WTC11 (cell line): ENCODE data around the gene AFAP1L2. TPM values are rescaled to one million over a fixed set of nuclear protein-coding genes. Genes with fewer than 3 reads are reported as not detected.

Experiments used
- ATAC-seq: fragments of 200-7000 bp; cut with Tn5 transposase; 2 replicates; pipeline ENCODE4 v1.10.0; 2021; ENCODE audit warnings: mild to moderate bottlenecking, moderate library complexity
- CTCF ChIA-PET: fragments of 300-600 bp; sonication (Branson Sonifier 250); formaldehyde crosslinking; loops from one replicate; lab custom pipeline; 2021; ENCODE audit warnings: antibody characterized with exemption; lab: Charles Lee
- POLR2A ChIA-PET: fragments of 350-600 bp; sonication (Branson Sonifier 250); formaldehyde crosslinking; loops from one replicate; lab custom pipeline; 2021; ENCODE audit warnings: antibody characterized with exemption; lab: Charles Lee
- DNase-seq: peaks from one replicate; pipeline ENCODE4 v3.0.0; 2021; ENCODE audit warnings: low spot score
- H3K27ac Mint-ChIP-seq: 2 replicates; pipeline ENCODE4 v1.8.0; 2021; ENCODE audit warnings: mixed read lengths
- H3K27me3 Mint-ChIP-seq: 2 replicates; pipeline ENCODE4 v1.8.0; 2021; ENCODE audit warnings: low read depth, mild to moderate bottlenecking, moderate library complexity, mixed read lengths
- H3K36me3 Mint-ChIP-seq: 2 replicates; pipeline ENCODE4 v1.8.0; 2021; ENCODE audit warnings: mixed read lengths
- H3K4me1 Mint-ChIP-seq: 2 replicates; pipeline ENCODE4 v1.8.0; 2022; ENCODE audit warnings: mixed read lengths
- H3K4me3 Mint-ChIP-seq: 2 replicates; pipeline ENCODE4 v1.8.0; 2021; ENCODE audit warnings: mild to moderate bottlenecking, moderate library complexity, mixed read lengths
- H3K9me3 Mint-ChIP-seq: 2 replicates; pipeline ENCODE4 v1.8.0; 2021; ENCODE audit warnings: mixed read lengths
- ATF1 ChIP-seq: sonication (generic); formaldehyde crosslinking; IDR thresholded peaks from 2 replicates; pipeline ENCODE4 v1.8.1; 2023; ENCODE audit warnings: mild to moderate bottlenecking, moderate library complexity, missing genetic modification reagents
- CBFB ChIP-seq: sonication (generic); formaldehyde crosslinking; IDR thresholded peaks from 2 replicates; pipeline ENCODE4 v1.8.1; 2022; ENCODE audit warnings: mild to moderate bottlenecking, low read depth, missing genetic modification reagents
- CREB1 ChIP-seq: sonication (generic); formaldehyde crosslinking; IDR thresholded peaks from 2 replicates; pipeline ENCODE4 v1.8.0; 2023; ENCODE audit warnings: mild to moderate bottlenecking, missing genetic modification reagents
- E2F4 ChIP-seq: sonication (generic); formaldehyde crosslinking; IDR thresholded peaks from 2 replicates; pipeline ENCODE4 v1.8.1; 2022; ENCODE audit warnings: low read depth, mild to moderate bottlenecking, moderate library complexity, missing genetic modification reagents, borderline replicate concordance
- MYBL2 ChIP-seq: sonication (generic); formaldehyde crosslinking; IDR thresholded peaks from 2 replicates; pipeline ENCODE4 v1.8.1; 2023; ENCODE audit warnings: mild to moderate bottlenecking, moderate library complexity, missing genetic modification reagents
- NR3C1 ChIP-seq: sonication (generic); formaldehyde crosslinking; conservative IDR thresholded peaks from 2 replicates; pipeline ENCODE4 v1.8.1; 2023; ENCODE audit warnings: low read depth, mild to moderate bottlenecking, missing genetic modification reagents
- OVOL2 ChIP-seq: fragments of 250-450 bp; sonication (Bioruptor Pico); IDR thresholded peaks from 2 replicates; pipeline ENCODE4 v1.9.0; 2021; ENCODE audit warnings: mild to moderate bottlenecking, borderline replicate concordance
- PRRX2 ChIP-seq: fragments of 250-450 bp; sonication (Bioruptor Pico); IDR thresholded peaks from 2 replicates; pipeline ENCODE4 v1.8.0; 2021; ENCODE audit warnings: mild to moderate bottlenecking
- ZBTB21 ChIP-seq: sonication (generic); formaldehyde crosslinking; IDR thresholded peaks from 2 replicates; pipeline ENCODE4 v1.8.1; 2023; ENCODE audit warnings: mild to moderate bottlenecking, missing genetic modification reagents, borderline replicate concordance
- ZNF232 ChIP-seq: sonication (generic); formaldehyde crosslinking; IDR thresholded peaks from 2 replicates; pipeline ENCODE4 v1.8.0; 2022; ENCODE audit warnings: mild to moderate bottlenecking, missing genetic modification reagents
- ZNF416 ChIP-seq: fragments of 250-450 bp; sonication (Bioruptor Pico); IDR thresholded peaks from 2 replicates; pipeline ENCODE4 v1.9.0; 2021; ENCODE audit warnings: mild to moderate bottlenecking, inconsistent platforms
- ZNF423 ChIP-seq: fragments of 250-450 bp; sonication (Bioruptor Pico); IDR thresholded peaks from 2 replicates; pipeline ENCODE4 v2.1.2; 2022; ENCODE audit warnings: mild to moderate bottlenecking, moderate library complexity
- ZNF512 ChIP-seq: sonication (generic); formaldehyde crosslinking; IDR thresholded peaks from 2 replicates; pipeline ENCODE4 v1.8.1; 2022; ENCODE audit warnings: missing genetic modification reagents, borderline replicate concordance
- ZNF671 ChIP-seq: fragments of 250-450 bp; sonication (Bioruptor Pico); IDR thresholded peaks from 2 replicates; pipeline ENCODE4 v1.8.0; 2021; ENCODE audit warnings: mild to moderate bottlenecking
- total RNA-seq: library from RNA; stranded (reverse); gene quantifications from 3 replicates; pipeline ENCODE4 v1.2.3, GENCODE V29; 2021
- TF ChIP-seq, protein P1 (sequence below): sonication (generic); formaldehyde crosslinking; IDR thresholded peaks from 2 replicates; pipeline ENCODE4 v1.8.0; 2022; ENCODE audit warnings: missing genetic modification reagents
- TF ChIP-seq, protein P2 (sequence below): sonication (generic); formaldehyde crosslinking; IDR thresholded peaks from 2 replicates; pipeline ENCODE4 v1.8.1; 2022; ENCODE audit warnings: mild to moderate bottlenecking, missing genetic modification reagents, moderate library complexity, borderline replicate concordance
- TF ChIP-seq, protein P3 (sequence below): sonication (generic); formaldehyde crosslinking; IDR thresholded peaks from 2 replicates; pipeline ENCODE4 v1.8.0; 2022; ENCODE audit warnings: mild to moderate bottlenecking, missing genetic modification reagents
- TF ChIP-seq, protein P4 (sequence below): sonication (generic); formaldehyde crosslinking; IDR thresholded peaks from 2 replicates; pipeline ENCODE4 v1.8.0; 2022; ENCODE audit warnings: mild to moderate bottlenecking, missing genetic modification reagents
- TF ChIP-seq, protein P5 (sequence below): sonication (generic); formaldehyde crosslinking; IDR thresholded peaks from 2 replicates; pipeline ENCODE4 v1.8.1; 2022; ENCODE audit warnings: low read depth, missing genetic modification reagents, borderline replicate concordance

Gene AFAP1L2
- total RNA-seq, 1 experiment from 2014 or later, result 5.0 TPM

GRCh38 chr10:114295393-114295792, 108.9 kb downstream of the AFAP1L2 start (continued):
- TF ChIP-seq E2F4, result no peak
- TF ChIP-seq, protein P1, sequence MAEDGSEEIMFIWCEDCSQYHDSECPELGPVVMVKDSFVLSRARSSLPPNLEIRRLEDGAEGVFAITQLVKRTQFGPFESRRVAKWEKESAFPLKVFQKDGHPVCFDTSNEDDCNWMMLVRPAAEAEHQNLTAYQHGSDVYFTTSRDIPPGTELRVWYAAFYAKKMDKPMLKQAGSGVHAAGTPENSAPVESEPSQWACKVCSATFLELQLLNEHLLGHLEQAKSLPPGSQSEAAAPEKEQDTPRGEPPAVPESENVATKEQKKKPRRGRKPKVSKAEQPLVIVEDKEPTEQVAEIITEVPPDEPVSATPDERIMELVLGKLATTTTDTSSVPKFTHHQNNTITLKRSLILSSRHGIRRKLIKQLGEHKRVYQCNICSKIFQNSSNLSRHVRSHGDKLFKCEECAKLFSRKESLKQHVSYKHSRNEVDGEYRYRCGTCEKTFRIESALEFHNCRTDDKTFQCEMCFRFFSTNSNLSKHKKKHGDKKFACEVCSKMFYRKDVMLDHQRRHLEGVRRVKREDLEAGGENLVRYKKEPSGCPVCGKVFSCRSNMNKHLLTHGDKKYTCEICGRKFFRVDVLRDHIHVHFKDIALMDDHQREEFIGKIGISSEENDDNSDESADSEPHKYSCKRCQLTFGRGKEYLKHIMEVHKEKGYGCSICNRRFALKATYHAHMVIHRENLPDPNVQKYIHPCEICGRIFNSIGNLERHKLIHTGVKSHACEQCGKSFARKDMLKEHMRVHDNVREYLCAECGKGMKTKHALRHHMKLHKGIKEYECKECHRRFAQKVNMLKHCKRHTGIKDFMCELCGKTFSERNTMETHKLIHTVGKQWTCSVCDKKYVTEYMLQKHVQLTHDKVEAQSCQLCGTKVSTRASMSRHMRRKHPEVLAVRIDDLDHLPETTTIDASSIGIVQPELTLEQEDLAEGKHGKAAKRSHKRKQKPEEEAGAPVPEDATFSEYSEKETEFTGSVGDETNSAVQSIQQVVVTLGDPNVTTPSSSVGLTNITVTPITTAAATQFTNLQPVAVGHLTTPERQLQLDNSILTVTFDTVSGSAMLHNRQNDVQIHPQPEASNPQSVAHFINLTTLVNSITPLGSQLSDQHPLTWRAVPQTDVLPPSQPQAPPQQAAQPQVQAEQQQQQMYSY (CRISPR knock-in tag), result no peak
- TF ChIP-seq, protein P2, sequence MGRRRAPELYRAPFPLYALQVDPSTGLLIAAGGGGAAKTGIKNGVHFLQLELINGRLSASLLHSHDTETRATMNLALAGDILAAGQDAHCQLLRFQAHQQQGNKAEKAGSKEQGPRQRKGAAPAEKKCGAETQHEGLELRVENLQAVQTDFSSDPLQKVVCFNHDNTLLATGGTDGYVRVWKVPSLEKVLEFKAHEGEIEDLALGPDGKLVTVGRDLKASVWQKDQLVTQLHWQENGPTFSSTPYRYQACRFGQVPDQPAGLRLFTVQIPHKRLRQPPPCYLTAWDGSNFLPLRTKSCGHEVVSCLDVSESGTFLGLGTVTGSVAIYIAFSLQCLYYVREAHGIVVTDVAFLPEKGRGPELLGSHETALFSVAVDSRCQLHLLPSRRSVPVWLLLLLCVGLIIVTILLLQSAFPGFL (CRISPR knock-in tag), result no peak
- TF ChIP-seq NR3C1 (CRISPR knock-in tag), result no peak
- TF ChIP-seq, protein P3, sequence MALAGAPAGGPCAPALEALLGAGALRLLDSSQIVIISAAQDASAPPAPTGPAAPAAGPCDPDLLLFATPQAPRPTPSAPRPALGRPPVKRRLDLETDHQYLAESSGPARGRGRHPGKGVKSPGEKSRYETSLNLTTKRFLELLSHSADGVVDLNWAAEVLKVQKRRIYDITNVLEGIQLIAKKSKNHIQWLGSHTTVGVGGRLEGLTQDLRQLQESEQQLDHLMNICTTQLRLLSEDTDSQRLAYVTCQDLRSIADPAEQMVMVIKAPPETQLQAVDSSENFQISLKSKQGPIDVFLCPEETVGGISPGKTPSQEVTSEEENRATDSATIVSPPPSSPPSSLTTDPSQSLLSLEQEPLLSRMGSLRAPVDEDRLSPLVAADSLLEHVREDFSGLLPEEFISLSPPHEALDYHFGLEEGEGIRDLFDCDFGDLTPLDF (CRISPR knock-in tag), result no peak
- no peak for TF ChIP-seq ZBTB21

GRCh38 chr10:114294549-114294948, 109.8 kb downstream of the AFAP1L2 start:
- CTCF ChIA-PET, result no interaction called here
- DNase-seq (no peak), ATAC-seq (no peak)
- Mint-ChIP-seq H3K4me3 (no peak overlapping the region), H3K36me3 (peaks cover 30% of the 10 kb centered on the region), H3K27ac (no peak overlapping the region), H3K4me1 (no peaks in the 10 kb centered on the region), H3K9me3 (peaks cover 21% of the 10 kb centered on the region), H3K27me3 (no peaks in the 10 kb centered on the region)
- POLR2A ChIA-PET, result no interaction called here
- TF ChIP-seq, protein P4, sequence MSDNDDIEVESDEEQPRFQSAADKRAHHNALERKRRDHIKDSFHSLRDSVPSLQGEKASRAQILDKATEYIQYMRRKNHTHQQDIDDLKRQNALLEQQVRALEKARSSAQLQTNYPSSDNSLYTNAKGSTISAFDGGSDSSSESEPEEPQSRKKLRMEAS, result no peak
- TF ChIP-seq OVOL2 (CRISPR knock-in tag) (no peak), ATF1 (CRISPR knock-in tag) (no peak), ZNF416 (CRISPR knock-in tag) (no peak), ZNF671 (CRISPR knock-in tag) (no peak), MYBL2 (CRISPR knock-in tag) (no peak), PRRX2 (CRISPR knock-in tag) (no peak), CBFB (CRISPR knock-in tag) (no peak), ZNF423 (CRISPR knock-in tag) (no peak), CREB1 (CRISPR knock-in tag) (no peak), ZNF512 (CRISPR knock-in tag) (no peak), ZNF232 (CRISPR knock-in tag) (no peak)
- TF ChIP-seq, protein P5, sequence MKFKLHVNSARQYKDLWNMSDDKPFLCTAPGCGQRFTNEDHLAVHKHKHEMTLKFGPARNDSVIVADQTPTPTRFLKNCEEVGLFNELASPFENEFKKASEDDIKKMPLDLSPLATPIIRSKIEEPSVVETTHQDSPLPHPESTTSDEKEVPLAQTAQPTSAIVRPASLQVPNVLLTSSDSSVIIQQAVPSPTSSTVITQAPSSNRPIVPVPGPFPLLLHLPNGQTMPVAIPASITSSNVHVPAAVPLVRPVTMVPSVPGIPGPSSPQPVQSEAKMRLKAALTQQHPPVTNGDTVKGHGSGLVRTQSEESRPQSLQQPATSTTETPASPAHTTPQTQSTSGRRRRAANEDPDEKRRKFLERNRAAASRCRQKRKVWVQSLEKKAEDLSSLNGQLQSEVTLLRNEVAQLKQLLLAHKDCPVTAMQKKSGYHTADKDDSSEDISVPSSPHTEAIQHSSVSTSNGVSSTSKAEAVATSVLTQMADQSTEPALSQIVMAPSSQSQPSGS (CRISPR knock-in tag), result no peak
- TF ChIP-seq, protein P1 (CRISPR knock-in tag), result no peak
- TF ChIP-seq, protein P3 (CRISPR knock-in tag), result no peak
